NOMO-1 treated with DMSO at 0.1 percent for 48 hours (cell line): ENCODE data around the gene TCHH.

Source experiments
- DNase-seq: peaks from one replicate; lab custom pipeline; 2025; ENCODE audit not compliant: unreplicated experiment; lab: John Stamatoyannopoulos, UW

Gene TCHH

DNA sequence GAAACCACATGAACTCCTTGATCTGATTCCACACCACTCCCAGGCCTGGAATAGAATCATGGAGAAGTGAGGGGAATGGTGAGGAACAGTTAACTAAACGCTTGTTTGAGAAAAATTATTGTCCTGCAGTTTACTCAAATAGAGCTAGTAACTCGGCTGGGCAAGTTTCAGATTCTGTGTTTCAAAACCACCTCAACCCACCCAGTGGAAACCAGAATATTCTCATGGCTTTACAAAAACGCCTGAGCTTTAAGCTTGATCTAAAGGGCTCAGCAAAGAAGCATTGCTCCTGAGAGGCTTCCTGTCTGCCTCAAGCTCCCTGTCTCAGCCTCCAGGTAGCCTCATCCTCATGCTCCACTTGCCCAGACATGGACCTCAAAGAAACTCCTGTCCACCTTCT lies 42.9 kb downstream of the TCHH start:
- DNase-seq: no peak

- DNase-seq: no peak
These were observed 44.1 kb downstream of the TCHH start for GRCh38 chr1:152071123-152071522.

DNA sequence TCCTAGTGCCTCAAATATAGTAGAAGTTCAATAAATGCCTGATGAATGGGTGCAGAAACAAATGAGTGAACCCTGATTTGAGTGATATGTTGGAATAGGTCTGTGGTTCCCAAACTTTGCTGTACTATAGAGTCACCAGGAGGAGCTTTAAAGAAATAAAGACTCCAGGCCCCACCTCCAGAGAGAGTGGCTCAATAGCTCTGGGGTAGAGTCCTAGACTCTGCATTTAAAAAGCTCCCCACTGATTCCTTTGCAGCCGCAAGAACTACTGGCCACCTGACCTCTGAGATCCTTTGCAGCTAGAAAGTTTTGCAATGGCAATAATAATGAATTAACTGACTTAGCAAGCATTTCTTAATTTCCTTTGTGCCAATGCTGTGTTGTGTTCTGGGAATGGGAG lies 47.3 kb downstream of the TCHH start:
- no peak for DNase-seq

GRCh38 chr1:152067150-152067549 lies 48.1 kb downstream of the TCHH start:
- no peak for DNase-seq

DNA sequence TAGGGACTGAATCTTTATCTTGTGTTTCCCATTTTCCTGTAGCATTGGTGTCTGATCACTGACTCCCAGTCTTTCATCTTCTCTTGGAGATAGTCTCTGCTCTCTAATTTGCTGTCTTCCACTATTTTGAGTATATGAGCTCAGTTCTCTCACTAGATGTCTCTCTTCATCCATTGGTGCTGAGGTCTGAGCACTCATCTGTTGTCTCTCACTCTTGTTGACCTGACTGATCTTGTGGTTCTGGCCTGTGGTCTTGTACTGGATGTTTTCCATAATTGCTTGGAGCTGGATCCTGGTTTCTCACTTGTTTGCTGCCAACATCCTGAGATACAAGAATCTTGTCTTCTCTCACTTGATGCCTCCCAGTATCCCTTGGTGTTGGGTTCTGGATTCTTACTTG lies 53.3 kb downstream of the TCHH start:
- no peak for DNase-seq
